Epidermal melanocyte (primary cell): ENCODE data around the gene RFXANK.
"Not testable (repeated sequence)": the region's sequence is repeated elsewhere in the genome, so short reads cannot be mapped to it uniquely, and the experiment has no call there.

Experiments used
- DNase-seq: peaks from one replicate; pipeline ENCODE4 v3.0.0; 2011; ENCODE audit warnings: low spot score; ENCODE audit not compliant: insufficient read length

The RFXANK gene, protein sequence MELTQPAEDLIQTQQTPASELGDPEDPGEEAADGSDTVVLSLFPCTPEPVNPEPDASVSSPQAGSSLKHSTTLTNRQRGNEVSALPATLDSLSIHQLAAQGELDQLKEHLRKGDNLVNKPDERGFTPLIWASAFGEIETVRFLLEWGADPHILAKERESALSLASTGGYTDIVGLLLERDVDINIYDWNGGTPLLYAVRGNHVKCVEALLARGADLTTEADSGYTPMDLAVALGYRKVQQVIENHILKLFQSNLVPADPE

GRCh38 chr19:19192078-19192882 lies at the start of gene RFXANK, which contains the start of gene BORCS8:
TSS of gene RFXANK (plus strand) at chr19:19192258. CDS start at chr19:19193947, 1,689 bp downstream.
TSS of gene BORCS8 (minus strand) at chr19:19192152. CDS start at chr19:19192117, 35 bp downstream.
- peak; percentile 95 for DNase-seq

DNA sequence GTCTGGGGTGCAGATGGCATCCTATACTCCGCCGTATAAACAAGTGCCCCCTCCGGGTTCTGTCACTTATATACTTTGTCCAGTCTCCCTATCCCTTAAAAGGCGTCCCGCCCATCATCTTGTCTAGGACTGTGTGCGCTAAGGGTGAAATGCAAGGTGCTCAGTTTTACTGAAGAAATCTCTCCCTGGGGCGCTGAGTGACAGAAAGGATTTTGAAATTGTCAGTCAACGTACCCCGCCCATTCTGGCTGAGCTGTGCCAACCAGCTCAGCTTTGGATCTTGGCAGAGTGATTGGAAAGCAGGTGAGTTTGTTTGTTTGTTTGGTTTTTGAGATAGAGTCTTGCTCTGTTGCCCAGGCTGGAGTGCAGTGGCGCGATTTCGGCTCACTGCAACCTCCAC lies 49.7 kb upstream of the RFXANK start:
- DNase-seq = no peak

GRCh38 chr19:19145281-19145680 lies 46.8 kb upstream of the RFXANK start:
- no peak for DNase-seq

DNA sequence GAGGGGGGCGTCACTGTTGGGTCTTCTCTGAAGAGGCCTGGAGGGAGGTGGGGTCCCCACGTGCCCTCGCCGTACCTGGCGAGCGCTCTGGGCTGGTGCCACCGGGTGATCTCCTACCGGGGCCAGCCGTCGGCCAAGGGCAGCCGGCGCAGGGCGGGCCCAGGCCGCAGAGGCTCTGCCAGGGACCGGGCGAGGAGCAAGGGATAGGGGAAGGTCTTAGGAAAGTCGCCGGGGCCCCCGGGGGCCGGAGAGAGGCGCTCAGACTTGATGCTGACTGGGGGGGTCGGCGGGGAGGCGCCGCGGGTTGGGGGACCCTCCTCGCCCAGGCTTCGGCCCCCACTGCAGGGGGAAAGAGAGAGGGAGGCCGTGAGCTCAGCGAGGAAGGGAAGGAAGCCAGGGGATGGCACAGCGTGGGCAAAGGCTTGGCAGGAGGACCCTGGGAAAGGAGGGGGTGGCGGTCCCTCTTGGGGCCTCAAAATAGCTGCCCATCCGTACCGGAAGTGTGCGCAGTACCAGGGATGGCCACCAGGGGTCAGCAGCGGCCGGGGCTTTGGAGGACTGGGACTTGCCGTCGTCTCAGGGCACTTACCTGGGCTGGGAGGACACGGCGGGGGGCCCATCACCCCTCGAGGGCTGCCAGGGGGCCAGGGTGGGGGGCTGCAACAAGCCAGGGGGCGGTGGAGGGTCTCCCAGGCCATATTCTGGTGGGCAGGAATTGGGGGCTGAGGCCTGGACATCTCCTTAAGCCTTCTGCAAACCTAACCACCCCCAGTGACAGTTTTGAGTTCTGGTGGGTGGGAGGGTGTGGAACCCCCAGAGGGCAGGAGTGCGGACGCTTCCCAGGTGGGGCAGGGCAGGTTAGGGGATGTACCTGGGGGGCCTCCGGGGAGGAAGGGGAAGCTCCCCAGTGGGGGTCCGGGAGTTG lies 46.1 kb upstream of the RFXANK start:
- DNase-seq = peak; percentile 60

DNA sequence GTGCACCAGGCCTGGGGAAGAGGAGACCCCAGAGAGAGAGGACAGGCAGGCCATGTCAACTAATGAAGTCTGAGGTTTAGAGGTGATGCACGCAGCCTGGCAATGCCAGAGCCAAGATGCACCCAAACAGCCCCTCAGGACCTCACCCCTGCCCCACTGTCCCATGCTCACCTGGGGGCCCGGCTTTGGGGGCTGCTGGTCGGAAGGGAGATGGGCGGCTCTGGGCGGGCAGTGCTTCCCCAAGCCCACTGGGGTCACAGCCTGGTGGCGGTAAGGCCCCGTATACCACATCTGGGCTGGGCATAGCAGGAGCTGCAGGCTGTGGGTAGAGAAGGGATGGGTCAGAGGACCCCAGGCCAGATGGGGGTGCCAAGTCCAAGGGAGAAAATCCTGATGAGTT lies 45.2 kb upstream of the RFXANK start:
- DNase-seq = no peak

GRCh38 chr19:19147344-19147743 lies 44.7 kb upstream of the RFXANK start:
- DNase-seq = no peak

DNA sequence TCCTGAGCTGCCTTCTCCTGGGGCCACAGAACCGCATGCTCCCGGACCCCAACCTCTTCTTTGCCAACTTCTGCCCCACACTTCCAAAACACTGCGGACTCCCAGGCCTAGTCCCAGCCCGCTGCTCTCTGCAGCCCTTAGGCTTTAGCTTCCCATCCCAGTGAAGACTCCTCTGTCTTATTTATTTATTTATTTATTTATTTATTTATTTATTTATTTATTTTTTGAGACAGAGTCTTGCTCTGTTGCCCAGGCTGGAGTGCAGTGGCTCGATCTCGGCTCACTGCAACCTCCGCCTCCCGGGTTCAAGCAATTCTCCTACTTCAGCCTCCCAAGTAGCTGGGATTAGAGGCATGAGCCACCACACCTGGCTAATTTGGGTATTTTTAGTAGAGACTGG lies 43.6 kb upstream of the RFXANK start:
- not testable (repeated sequence) for DNase-seq

DNA sequence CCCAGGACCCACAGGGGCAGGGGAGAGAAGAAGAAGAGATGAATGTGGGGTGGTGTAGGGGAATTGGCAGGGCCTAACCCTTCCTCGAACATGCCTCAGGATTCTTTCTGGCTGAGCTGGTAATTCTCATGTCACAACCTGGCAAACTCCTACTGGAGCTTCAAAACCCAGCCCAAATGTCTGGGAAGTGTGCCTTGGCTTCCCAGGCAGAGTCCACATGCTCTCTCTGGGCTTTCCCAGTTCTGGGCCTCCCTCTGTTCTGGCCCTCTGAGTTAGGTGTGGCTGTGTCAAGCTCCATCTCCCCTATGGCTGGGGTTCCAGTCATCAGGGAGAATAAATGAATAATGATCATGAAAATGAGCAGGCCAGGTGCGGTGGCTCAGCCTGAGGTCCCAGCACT lies 42.6 kb upstream of the RFXANK start:
- DNase-seq = no peak

DNA sequence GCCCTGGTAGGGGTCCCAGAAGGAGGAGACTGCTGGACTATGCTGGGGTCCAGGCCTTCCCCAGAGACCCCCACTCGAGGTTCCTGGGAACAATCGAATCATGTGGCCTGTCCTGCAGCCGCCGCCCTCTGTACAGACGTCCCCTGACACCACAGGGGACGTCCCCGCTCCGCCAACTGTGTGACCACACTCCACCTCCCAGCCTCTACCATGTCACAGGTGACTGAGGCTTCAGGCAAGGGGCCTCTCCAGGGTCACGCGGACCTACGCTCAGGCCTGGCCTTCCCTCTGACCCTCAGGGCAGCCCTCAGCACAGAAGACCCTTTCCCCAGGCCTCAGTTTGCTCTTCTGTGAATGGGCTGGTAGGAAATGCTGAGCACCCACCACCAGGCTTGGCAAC lies 40.6 kb upstream of the RFXANK start:
- DNase-seq = no peak

GRCh38 chr19:19152668-19153384 lies 39.2 kb upstream of the RFXANK start:
- no peak for DNase-seq

GRCh38 chr19:19154768-19155494 lies 37.1 kb upstream of the RFXANK start:
- no peak for DNase-seq

GRCh38 chr19:19155495-19156219 lies 36.4 kb upstream of the RFXANK start:
- no peak for DNase-seq

- DNase-seq = no peak
Observed at GRCh38 chr19:19157808-19158207, 34.2 kb upstream of the RFXANK start.

DNA sequence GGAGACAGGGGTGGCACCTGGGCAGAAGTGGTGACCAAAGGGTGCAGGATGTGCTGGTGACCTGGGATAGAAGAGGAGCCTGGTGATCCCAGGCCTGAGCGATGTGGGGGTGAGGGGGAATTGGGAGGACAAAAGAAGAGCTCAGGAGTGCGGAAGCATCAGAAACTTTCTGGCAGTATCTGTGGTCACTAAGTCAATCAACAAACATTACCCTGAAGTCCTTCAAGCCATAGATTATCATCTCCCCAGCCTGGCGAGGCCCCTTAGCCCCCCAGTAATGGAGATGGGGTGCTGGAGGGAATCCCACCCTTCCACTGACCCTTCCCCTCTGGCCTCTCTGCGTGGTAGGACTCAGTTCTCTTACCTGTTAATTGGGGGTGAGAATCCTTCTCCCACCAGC lies 32.5 kb upstream of the RFXANK start:
- no peak for DNase-seq

DNA sequence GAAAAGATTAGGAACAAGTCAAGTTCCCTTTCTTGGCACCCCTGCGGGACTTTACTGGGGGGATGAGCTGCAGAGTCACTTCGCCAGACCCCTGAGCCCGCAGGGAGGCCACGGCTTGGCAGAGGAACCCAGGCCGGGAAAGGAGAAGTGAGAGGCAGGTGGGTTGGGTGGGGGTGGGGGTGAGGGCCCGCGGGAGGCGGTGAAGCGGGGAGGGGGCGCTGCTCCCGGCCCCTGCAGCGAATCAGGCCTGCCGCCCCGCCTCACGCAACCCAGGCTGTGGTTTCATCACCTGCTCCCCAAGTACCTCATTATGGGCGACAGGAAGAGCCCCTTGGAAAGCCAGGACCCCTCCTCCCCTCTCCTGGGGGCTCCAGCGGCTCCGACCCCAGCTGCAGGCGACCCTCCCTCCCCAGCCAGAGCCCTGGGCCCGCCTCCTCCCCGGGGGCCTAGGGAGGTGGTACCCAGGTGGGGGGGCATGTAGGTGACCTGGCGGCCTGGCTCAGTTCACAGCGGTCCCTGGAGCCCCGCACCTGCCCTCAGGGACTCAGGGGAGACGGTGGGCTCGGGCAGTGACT lies 31.5 kb upstream of the RFXANK start:
- no peak for DNase-seq

- DNase-seq = no peak
Observed at GRCh38 chr19:19162495-19162894, 29.6 kb upstream of the RFXANK start.

- no peak for DNase-seq
Observed at GRCh38 chr19:19165396-19165795, 26.7 kb upstream of the RFXANK start.

GRCh38 chr19:19167612-19168011 lies 24.4 kb upstream of the RFXANK start:
- no peak for DNase-seq
